Fibroblast of skin of right biceps (primary cell): ENCODE data around the gene FIP1L1.
A peak's percentile ranks its signal among the peaks of the same experiment; 100 is the strongest.

Experiments
- DNase-seq: peaks from one replicate; pipeline ENCODE4 v3.0.0-alpha.2; 2013

Gene FIP1L1

GRCh38 chr4:53477038-53477565 lies 99.7 kb downstream of the FIP1L1 start:
- DNase-seq: no peak

DNA sequence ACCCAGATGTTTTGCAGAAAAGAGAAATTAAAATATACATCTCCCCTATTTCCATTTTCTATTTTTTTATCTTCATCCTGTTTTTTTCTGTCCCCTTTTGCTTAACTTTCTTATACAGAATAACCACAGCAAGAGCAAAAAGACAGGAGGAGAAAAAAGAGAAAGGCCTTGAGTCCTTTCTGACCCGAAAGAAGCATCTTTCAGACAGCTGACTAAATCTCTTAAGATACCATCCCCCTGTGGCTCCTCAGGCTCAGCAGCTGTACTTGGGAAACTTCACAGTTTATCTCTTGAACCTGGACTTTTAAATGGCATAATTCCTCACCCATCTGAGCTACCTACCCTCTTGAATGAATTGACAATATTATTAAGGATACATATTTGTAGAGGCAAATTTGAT lies 100.2 kb downstream of the FIP1L1 start:
- DNase-seq: no peak

- DNase-seq: peak; percentile 95
Measured at GRCh38 chr4:53478671-53479456, 101.4 kb downstream of the FIP1L1 start.

- DNase-seq: peak; percentile 90
Measured at GRCh38 chr4:53479736-53480525, 102.5 kb downstream of the FIP1L1 start.

DNA sequence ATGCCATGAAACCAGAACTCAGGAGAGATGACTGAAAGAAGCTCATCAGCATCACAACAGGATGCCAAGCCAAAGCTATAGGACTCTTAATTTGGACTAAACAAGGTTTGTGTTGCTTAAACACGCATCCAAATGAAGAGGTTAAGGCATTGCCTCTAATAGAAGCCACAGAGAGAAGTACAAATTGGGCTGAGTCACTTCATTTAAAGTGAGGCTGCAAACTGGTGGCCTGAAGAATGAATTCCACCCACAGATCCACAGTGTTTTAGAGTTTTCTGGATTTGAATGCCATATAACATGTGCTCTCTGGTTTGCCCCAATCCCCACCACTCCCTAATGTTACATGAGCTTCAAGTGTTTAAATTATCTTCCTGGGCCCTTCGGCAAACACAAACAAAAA lies 103.5 kb downstream of the FIP1L1 start:
- peak; percentile 48 for DNase-seq

GRCh38 chr4:53481586-53481985 lies 104.1 kb downstream of the FIP1L1 start:
- DNase-seq: no peak

- DNase-seq: no peak
Measured at GRCh38 chr4:53483250-53483649, 105.8 kb downstream of the FIP1L1 start.

- no peak for DNase-seq
Measured at GRCh38 chr4:53484911-53485657, 107.6 kb downstream of the FIP1L1 start.

DNA sequence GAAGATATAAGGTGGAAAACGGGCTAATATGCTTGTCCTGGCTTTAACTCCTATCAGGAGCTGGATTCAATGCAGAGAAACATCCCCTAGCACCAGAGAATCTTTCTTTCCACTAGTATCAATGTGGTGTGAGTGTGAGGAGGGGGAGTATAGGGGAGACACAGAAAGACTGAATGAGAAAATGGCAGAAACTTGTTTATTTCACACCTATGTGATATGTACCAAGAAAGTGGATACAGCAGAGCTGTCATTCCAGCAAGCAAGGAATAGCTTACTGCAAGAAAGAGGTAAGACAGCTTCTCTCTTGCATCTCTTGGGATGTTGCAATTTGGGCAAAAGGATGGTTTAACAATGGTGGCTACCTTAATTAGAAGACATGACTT lies 108.2 kb downstream of the FIP1L1 start:
- no peak for DNase-seq

GRCh38 chr4:53487766-53488165 lies 110.3 kb downstream of the FIP1L1 start:
- DNase-seq: no peak

DNA sequence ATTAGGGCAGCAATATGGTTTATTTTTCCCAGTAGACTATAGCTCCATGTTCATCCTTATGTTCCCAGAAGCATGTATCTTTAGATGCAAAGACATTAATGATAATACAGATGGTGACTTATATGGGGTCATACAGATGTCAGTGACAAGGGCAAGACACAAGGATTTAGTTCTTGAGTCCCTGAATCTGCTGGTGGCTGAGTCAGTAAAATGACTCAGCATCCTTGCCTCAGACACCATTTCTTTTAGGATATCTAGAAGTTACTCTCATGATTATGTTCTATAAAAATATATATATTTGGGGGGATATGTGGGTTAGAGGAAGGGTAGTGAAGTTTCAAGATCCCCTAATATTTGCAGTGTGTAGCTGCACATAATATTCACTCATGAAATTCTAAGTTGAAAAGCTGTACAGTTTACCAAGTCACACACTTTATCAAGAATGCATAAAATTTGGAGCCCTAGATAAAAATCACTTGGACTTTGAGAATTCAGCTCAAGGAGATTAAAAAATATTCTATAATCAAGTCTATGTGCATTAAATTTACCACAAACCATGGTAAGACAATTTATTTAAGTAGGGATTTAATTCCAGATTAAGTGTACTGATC lies 111.9 kb downstream of the FIP1L1 start:
- DNase-seq: peak; percentile 87

- DNase-seq: peak; percentile 85
Measured at GRCh38 chr4:53490161-53490956, 112.9 kb downstream of the FIP1L1 start.

- DNase-seq: peak; percentile 92
Measured at GRCh38 chr4:53490965-53491622, 113.7 kb downstream of the FIP1L1 start.

- DNase-seq: no peak
Measured at GRCh38 chr4:53494851-53495250, 117.4 kb downstream of the FIP1L1 start.

DNA sequence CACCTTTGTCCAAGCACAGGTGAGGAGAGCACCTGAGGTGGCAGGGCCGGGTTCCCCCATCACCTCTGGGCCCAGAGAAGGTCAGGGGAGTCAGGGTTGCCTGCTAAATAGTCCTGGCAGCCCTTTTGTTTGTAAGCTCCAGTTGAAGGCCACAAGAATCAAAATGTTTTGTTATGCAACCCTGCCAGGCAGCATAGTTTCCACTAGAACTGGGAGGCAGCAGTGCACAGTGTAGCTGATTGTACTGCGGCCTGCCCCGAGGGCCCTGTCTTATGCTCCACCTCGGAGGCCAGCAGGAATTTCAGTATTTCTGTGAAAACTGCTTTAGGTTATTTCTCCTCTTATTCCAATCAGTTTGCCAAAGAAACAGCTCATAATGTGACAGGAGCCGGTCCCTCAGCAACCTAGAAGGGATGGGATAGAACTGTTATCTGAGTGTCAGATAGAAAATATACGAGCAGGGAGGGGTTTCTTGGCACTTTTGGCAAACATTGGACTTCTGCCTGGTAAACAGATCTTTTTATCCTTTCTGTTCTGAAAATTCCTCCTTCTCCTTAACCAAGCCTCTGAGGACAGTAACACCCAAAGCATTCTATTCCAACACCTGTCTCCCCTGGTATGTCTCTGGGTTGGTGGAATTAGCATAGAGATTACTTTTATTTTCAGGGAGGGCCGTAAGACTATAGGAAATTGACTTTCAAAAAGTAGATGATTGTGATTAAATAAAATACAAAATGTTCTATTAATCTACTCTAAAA lies 120.2 kb downstream of the FIP1L1 start:
- no peak for DNase-seq

DNA sequence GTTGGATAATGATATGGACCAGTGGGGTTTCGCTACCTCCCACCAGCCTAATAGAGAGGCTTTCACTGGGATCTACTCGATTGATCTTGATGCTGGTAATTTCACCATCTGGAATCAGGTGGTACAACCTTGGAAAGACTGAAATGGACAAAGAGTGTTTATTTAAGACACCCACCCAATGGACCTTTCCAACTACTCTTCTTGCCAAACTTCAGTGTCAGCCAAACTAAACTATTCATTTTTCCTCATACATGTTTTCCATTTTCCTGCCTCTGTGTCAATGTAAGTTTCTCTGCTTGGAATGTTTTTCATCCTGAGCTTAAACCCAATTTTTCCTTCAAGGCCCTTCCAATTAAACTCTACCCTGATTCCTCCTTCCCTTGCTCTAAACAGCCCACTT lies 121.3 kb downstream of the FIP1L1 start:
- DNase-seq: no peak

DNA sequence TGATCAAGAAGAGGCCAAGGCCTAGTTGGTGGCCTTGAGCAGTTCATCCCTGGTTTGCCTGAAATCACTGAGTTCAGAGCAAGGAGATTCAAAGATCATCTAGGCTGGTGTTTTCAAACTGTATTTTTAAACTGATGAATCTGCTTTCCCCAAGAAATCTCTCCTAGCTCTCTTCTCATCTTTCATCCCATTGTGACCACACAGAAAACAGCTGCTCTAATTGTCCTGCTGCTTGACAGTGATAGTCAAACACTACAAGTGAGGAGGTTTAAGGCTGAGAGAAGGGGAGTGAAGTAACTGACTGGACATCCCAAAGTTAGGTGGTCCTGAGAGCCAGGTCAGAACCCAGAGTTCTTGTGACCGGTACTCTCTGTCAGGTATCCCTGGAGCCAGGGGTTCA lies 122.3 kb downstream of the FIP1L1 start:
- DNase-seq: no peak

- no peak for DNase-seq
Measured at GRCh38 chr4:53500546-53500945, 123.1 kb downstream of the FIP1L1 start.

DNA sequence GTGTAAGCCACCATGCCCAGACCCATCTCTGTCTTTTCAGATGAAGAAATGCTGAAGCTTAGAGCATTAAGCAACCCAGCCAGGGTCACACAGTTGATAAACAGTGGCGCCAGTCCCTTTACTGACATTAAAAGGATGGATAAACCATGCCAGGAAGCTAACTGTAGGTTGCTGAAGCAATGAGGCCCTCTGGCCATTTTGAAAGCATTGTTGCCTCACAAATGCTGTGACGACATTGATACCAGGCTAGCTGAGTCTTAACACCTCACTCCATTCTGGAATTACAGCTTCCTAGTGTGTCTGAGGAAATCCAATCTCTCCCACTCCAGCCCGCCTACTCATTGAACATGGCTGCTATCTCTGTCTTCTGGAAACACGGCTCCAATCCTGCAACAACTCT lies 124.1 kb downstream of the FIP1L1 start:
- DNase-seq: no peak

DNA sequence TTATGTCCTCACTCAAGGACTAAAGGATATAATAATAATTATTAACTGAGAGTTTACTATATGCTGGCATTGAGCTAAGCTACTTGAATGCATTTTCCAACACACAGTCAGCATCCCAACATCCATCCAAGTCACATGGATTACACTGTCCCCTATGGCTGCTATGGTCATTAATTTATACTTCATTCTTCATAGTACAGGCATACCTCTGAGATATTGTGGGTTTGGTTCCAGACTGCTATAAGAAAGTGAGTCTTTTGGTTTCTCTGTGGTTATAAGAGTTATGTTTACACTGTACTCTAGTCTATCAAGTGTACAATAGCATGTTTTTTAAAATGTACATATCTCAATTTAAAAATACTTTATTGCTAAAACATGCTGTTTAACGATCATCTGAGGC lies 124.7 kb downstream of the FIP1L1 start:
- peak; percentile 50 for DNase-seq

DNA sequence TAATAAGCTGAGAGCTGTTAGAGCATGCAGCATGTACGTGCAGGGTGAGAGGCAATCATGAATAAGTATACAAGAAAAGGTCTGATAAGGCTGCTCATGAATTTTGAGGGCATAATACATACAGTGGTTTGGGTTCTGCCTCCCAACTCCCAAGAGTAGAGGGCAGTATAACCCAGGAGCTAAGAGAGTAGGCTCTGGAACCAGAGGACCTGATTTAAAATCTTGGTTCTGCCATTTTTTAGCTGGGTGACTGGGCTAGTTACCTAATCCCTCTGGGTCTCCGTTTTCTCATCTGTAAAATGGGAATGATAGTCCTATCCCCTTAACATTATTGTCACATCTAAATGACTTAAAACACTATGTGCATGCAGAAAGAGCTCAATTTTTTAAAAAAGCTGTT lies 128.5 kb downstream of the FIP1L1 start:
- DNase-seq: no peak
